GM12865 (cell line): ENCODE measurements around the gene PLA2G4D.

ENCODE experiments used
- DNase-seq: peaks from one replicate; pipeline ENCODE4 v3.0.0; 2010; ENCODE audit warnings: low read depth
- H3K4me3 ChIP-seq: 2 replicates; pipeline ENCODE4 v1.5.1; 2011; ENCODE audit warnings: mild to moderate bottlenecking, low read depth, low read length, control low read depth
- CTCF ChIP-seq: IDR thresholded peaks from 2 replicates; pipeline ENCODE4 v1.5.1; 2011; ENCODE audit warnings: low read length, control low read depth, low read depth, inconsistent platforms; ENCODE audit not compliant: insufficient read depth; ENCODE audit errors: missing control alignments

The PLA2G4D gene

DNA sequence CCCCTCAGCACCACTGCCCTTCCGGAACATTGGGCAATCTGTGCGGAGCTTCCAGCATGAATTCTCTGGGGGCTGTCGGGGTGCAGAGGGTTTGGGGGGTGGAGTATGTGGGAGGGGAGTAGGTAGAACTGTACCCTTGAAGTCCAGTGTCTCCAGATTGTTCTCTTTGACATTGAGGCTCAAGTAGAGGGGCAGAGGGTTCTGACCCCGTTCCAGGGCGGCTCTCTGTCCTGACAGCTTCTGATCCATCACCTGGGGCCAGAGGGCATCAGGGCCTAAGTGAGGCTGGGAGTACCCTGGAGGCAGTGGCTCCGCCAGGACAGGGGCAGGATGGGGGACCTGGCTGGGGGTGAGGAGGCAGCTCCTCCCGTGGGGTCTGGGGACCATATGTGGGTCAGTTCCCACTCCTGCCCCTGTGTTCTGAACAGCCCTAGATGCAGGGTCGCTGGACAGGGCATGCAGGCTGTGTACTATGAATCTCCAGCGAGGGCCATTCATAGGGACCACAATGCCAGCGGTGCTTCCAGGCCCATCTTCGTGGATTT is 22.1 kb downstream of the PLA2G4D start:
- DNase-seq: no peak
- TF ChIP-seq CTCF: no peak
- no peak overlapping the region for H3K4me3 ChIP-seq

DNA sequence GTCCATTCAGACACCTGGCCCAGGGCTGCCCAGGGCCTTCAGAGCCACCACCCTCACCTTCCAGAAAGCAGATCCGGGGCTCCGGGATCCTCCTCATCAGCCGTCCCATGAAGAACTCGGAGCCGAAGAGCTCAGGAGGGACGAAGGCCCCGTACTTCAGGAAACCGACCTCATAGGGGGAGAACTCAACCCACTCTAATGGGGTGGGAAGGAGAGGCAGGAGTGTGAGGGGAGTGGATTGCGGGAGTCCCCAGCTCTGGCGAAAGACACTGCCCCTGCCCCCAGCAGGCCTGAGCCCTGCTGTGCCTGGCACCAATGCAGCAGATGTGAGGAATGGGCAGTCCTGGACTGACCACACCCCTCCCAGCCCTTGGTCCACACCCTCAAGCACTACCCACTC is 22.6 kb downstream of the PLA2G4D start:
- DNase-seq: no peak

DNA sequence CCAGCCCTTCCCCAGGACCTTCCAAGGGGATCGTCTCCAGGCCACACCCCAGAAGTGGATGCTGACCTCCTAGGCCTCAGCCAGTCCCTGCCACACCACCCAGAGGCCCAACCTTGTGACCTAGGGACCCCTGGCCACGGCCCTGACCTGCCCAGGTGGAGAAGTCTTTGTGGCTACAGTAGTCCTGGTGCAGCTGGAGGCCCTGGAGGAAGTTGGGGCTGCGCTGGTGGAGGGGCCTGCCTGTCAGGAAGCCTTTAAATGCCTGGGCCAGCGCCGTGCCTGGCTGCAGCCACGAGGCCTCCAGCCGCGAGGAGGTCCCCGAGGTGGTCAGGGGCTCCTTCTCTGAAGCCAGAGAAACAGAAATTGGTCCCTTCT is 23.4 kb downstream of the PLA2G4D start:
- no peak for DNase-seq
- TF ChIP-seq CTCF: no peak

More for the DNA sequence above, 22.6 kb downstream of the PLA2G4D start:
- no peak overlapping the region for H3K4me3 ChIP-seq
- no peak for TF ChIP-seq CTCF

GRCh38 chr15:42070279-42070975 is 23.9 kb downstream of the PLA2G4D start:
- H3K4me3 ChIP-seq: no peak overlapping the region
- no peak for TF ChIP-seq CTCF
- DNase-seq: no peak

More for the DNA sequence above, 23.4 kb downstream of the PLA2G4D start:
- no peak overlapping the region for H3K4me3 ChIP-seq

- no peak for TF ChIP-seq CTCF
- H3K4me3 ChIP-seq: no peak overlapping the region
These were observed 24.7 kb downstream of the PLA2G4D start for GRCh38 chr15:42069496-42070278.

GRCh38 chr15:42069025-42069424 is 25.3 kb downstream of the PLA2G4D start:
- no peak for DNase-seq
- no peak for TF ChIP-seq CTCF
- no peak overlapping the region for H3K4me3 ChIP-seq

More at GRCh38 chr15:42069496-42070278, 24.7 kb downstream of the PLA2G4D start:
- no peak for DNase-seq
